Forelimb muscle (tissue), 1 donor: ENCODE results near the gene ESRRA. TPM values are rescaled to one million over a fixed set of nuclear protein-coding genes. Genes with fewer than 3 reads are reported as not detected.

Source experiments
- DNase-seq: peaks from one replicate; pipeline ENCODE4 v3.0.0-alpha.2; 2013; ENCODE audit warnings: low read depth
- polyA plus RNA-seq: library from polyadenylated mRNA; unstranded; fragments of 120-200 nt; gene quantifications from one replicate; pipeline ENCODE4 v1.2.1, GENCODE V29; 2013; ENCODE audit not compliant: insufficient read length

Gene ESRRA
- polyA plus RNA-seq, 1 donor: 35.5 TPM

GRCh38 chr11:64275031-64275800 lies 30.1 kb upstream of the ESRRA start:
- DNase-seq: no peak

GRCh38 chr11:64275841-64276240 lies 29.5 kb upstream of the ESRRA start:
- no peak for DNase-seq

- DNase-seq: no peak
These were observed 28.5 kb upstream of the ESRRA start for GRCh38 chr11:64276653-64277431.

- DNase-seq: no peak
These were observed 26.6 kb upstream of the ESRRA start for GRCh38 chr11:64278576-64279190.

- DNase-seq: no peak
These were observed 23.2 kb upstream of the ESRRA start for GRCh38 chr11:64281957-64282770.

- no peak for DNase-seq
These were observed 22.2 kb upstream of the ESRRA start for GRCh38 chr11:64283092-64283491.

- no peak for DNase-seq
These were observed 21.0 kb upstream of the ESRRA start, which contains the start of gene BAD for GRCh38 chr11:64284048-64284961. BAD (minus strand) TSS chr11:64284665; CDS start chr11:64284368, 297 bp downstream.

GRCh38 chr11:64284962-64285884 lies 20.1 kb upstream of the ESRRA start, which contains the start of gene GPR137:
GPR137 (plus strand) TSS chr11:64285848; CDS start chr11:64286525, 677 bp downstream.
- no peak for DNase-seq

GRCh38 chr11:64285885-64286800 lies 19.2 kb upstream of the ESRRA start:
- no peak for DNase-seq

- DNase-seq: no peak
These were observed 18.5 kb upstream of the ESRRA start for GRCh38 chr11:64286801-64287159.

- no peak for DNase-seq
These were observed 17.5 kb upstream of the ESRRA start for GRCh38 chr11:64287676-64288352.

GRCh38 chr11:64288353-64288750 lies 17.0 kb upstream of the ESRRA start:
- DNase-seq: no peak

GRCh38 chr11:64289002-64289564 lies 16.2 kb upstream of the ESRRA start:
- no peak for DNase-seq

GRCh38 chr11:64290352-64291261 lies 14.7 kb upstream of the ESRRA start:
- no peak for DNase-seq

- no peak for DNase-seq
These were observed 14.0 kb upstream of the ESRRA start, which contains the start of gene KCNK4 for GRCh38 chr11:64291262-64291751. KCNK4 (plus strand) TSS chr11:64291302; CDS start chr11:64293019, 1,717 bp downstream.
